Loucy (cell line): Measurements from ENCODE around the gene NODAL.

Experiments
- CTCF ChIP-seq: fragments of 200-600 bp; sonication (generic); conservative IDR thresholded peaks from 2 replicates; pipeline ENCODE4 v1.5.1; 2014; ENCODE audit warnings: mild to moderate bottlenecking, antibody characterized with exemption, low read length
- EZH2phosphoT487 ChIP-seq: fragments of 200-600 bp; IDR thresholded peaks from 2 replicates; pipeline ENCODE4 v1.6.1; 2018; ENCODE audit warnings: antibody characterized with exemption, mild to moderate bottlenecking, moderate library complexity, borderline replicate concordance

GRCh38 chr10:70487824-70488223 is 46.3 kb upstream of the NODAL start:
- TF ChIP-seq CTCF (no peak), EZH2phosphoT487 (no peak)
